CD14-positive monocyte (primary cell): Measurements from ENCODE around the gene MRPL51. TPM values are rescaled to one million over a fixed set of nuclear protein-coding genes. Genes with fewer than 3 reads are reported as not detected.

Source experiments
- DNase-seq, 3 donors: peaks; one replicate each; pipeline ENCODE4 v3.0.0-alpha.2; 2011 to 2022
- H2AFZ ChIP-seq: 2 replicates; pipeline ENCODE4 v1.6.0; 2012; ENCODE audit warnings: mild to moderate bottlenecking, low read depth, low read length, inconsistent platforms; ENCODE audit not compliant: insufficient read depth, poor library complexity, severe bottlenecking
- H3K27ac ChIP-seq, 2 donors: 1 replicate in 1 of 2; 2 replicates in 1 of 2; pipeline ENCODE4 v1.5.1; 2012 to 2013; ENCODE audit warnings: low read length in 2 of 2, control low read depth in 1 of 2, inconsistent platforms in 1 of 2, low read depth in 1 of 2, mild to moderate bottlenecking in 1 of 2
- H3K27me3 ChIP-seq, 2 donors: one replicate each; pipeline versions ENCODE4 v1.6.0 to v1.6.1; 2011 to 2013; ENCODE audit warnings: low read length in 2 of 2; ENCODE audit not compliant: control insufficient read depth in 2 of 2, insufficient read depth in 2 of 2
- H3K36me3 ChIP-seq, 2 donors: replicated peaks in 1 of 2; 1 replicate in 1 of 2; 2 replicates in 1 of 2; pipeline versions ENCODE4 v1.5.1 to v1.6.1; 2012 to 2013; ENCODE audit warnings: low read length in 2 of 2, control low read depth in 1 of 2, inconsistent platforms in 1 of 2, mild to moderate bottlenecking in 1 of 2; ENCODE audit not compliant: insufficient read depth in 2 of 2, control insufficient read depth in 1 of 2
- H3K4me1 ChIP-seq, 2 donors: 1 replicate in 1 of 2; 2 replicates in 1 of 2; pipeline versions ENCODE4 v1.5.1 to v1.6.1; 2012 to 2013; ENCODE audit warnings: low read length in 2 of 2, control low read depth in 1 of 2, inconsistent platforms in 1 of 2, mild to moderate bottlenecking in 1 of 2, moderate library complexity in 1 of 2; ENCODE audit not compliant: insufficient read depth in 2 of 2, control insufficient read depth in 1 of 2
- H3K4me2 ChIP-seq: replicated peaks from 2 replicates; pipeline ENCODE3; 2012; ENCODE audit warnings: low read length, moderate library complexity, mild to moderate bottlenecking; ENCODE audit not compliant: poor library complexity, severe bottlenecking; ENCODE audit errors: extremely low read depth
- H3K4me3 ChIP-seq, 3 experiments: fragments of 200-600 bp in 1 of 3; sonication (generic) in 1 of 3; replicated peaks in 1 of 3; 1 replicate in 2 of 3; 2 replicates in 1 of 3; pipeline ENCODE4 v1.5.1; 2011 to 2013; ENCODE audit warnings: low read length in 3 of 3, mild to moderate bottlenecking in 3 of 3, control low read depth in 2 of 3, low read depth in 2 of 3, inconsistent platforms in 1 of 3, moderate library complexity in 1 of 3
- H3K79me2 ChIP-seq: 2 replicates; pipeline ENCODE4 v1.6.0; 2012; ENCODE audit warnings: mild to moderate bottlenecking, control low read depth, inconsistent platforms, low read length, moderate library complexity; ENCODE audit not compliant: insufficient read depth
- H3K9ac ChIP-seq: 2 replicates; pipeline ENCODE4 v1.6.0; 2017; ENCODE audit warnings: low read length, mild to moderate bottlenecking; ENCODE audit not compliant: insufficient read depth, poor library complexity, severe bottlenecking
- H3K9me3 ChIP-seq, 2 donors: replicated peaks in 1 of 2; 1 replicate in 1 of 2; 2 replicates in 1 of 2; pipeline versions ENCODE4 v1.5.1 to v1.6.1; 2012 to 2013; ENCODE audit warnings: low read length in 2 of 2, control low read depth in 1 of 2; ENCODE audit not compliant: control insufficient read depth in 1 of 2, insufficient read depth in 1 of 2
- H4K20me1 ChIP-seq: 2 replicates; pipeline ENCODE4 v1.6.0; 2012; ENCODE audit warnings: mild to moderate bottlenecking, low read length, control low read depth, moderate library complexity; ENCODE audit not compliant: insufficient read depth
- H3K27ac Mint-ChIP-seq, 7 donors: one replicate each; pipeline ENCODE4 v1.8.0; 2020; ENCODE audit warnings: mild to moderate bottlenecking in 7 of 7, mixed read lengths in 7 of 7, moderate library complexity in 6 of 7, inconsistent platforms in 2 of 7
- H3K27me3 Mint-ChIP-seq, 3 donors: one replicate each; pipeline ENCODE4 v1.8.0; 2021 to 2022; ENCODE audit warnings: low read depth in 3 of 3, mild to moderate bottlenecking in 3 of 3, mixed read lengths in 3 of 3, moderate library complexity in 3 of 3, inconsistent platforms in 1 of 3
- H3K36me3 Mint-ChIP-seq, 2 donors: one replicate each; pipeline ENCODE4 v1.8.0; 2020; ENCODE audit warnings: mixed read lengths in 2 of 2, inconsistent platforms in 1 of 2, mild to moderate bottlenecking in 1 of 2
- H3K4me1 Mint-ChIP-seq: one replicate; pipeline ENCODE4 v1.8.0; 2020; ENCODE audit warnings: mild to moderate bottlenecking, mixed read lengths
- H3K4me3 Mint-ChIP-seq, 2 donors: one replicate each; pipeline ENCODE4 v1.8.0; 2020; ENCODE audit warnings: mild to moderate bottlenecking in 2 of 2, mixed read lengths in 2 of 2, moderate library complexity in 1 of 2
- H3K9me3 Mint-ChIP-seq, 7 donors: one replicate each; pipeline ENCODE4 v1.8.0; 2020 to 2022; ENCODE audit warnings: mixed read lengths in 7 of 7, mild to moderate bottlenecking in 6 of 7, moderate library complexity in 6 of 7, inconsistent platforms in 2 of 7
- WGBS: methylation state at CpG from one replicate; pipeline ENCODE4 v1.1.5; 2013; ENCODE audit warnings: missing lambda C conversion rate; ENCODE audit not compliant: insufficient coverage; 5-methylcytosine and 5-hydroxymethylcytosine counted together
- intact Hi-C, 2 donors: fragments of 100-400 bp; cut with micrococcal nuclease; formaldehyde crosslinking; loops; one replicate each; pipeline versions ENCODE4 v1.15.0 to v1.15.1; 2023
- polyA plus RNA-seq, 3 donors: library from polyadenylated mRNA; depleted of rRNA in 1 of 3; unstranded in 2 of 3; stranded (reverse) in 1 of 3; fragments of 300-500 nt in 2 of 3; fragments of >200 nt in 1 of 3; fragmentation: Illumina TruSeq in 2 of 3; gene quantifications; 1 replicate in 2 of 3; 2 replicates in 1 of 3; pipeline ENCODE4 v1.2.3, GENCODE V29; 2012 to 2021
- TF ChIP-seq, protein P1 (sequence below): fragments of 200-600 bp; IDR thresholded peaks from one replicate; pipeline ENCODE4 v1.8.0; 2022; ENCODE audit warnings: antibody characterized with exemption, mild to moderate bottlenecking

Gene MRPL51
- polyA plus RNA-seq, 3 donors, result 22.0 to 238 (median 189) TPM

DNA sequence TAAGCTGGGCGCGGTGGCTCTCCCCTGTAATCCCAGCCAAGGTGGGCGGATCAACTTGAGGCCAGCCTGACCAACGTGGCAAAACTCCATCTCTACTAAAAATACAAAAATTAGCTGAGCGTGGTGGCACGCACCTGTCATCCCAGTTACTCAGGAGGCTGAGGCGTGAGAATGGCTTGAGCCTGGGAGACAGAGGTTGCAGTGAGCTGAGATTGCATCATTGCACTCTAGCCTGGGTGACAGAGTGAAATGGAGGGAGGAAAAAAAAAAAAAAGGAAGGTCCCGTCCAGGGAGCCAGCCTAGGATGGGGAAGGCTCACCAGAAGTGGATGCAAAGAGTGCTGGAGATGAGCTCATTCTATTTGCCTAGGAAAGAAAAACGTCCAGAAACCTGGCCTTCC, 50.2 kb downstream of the MRPL51 start:
- no peak overlapping the region for H3K4me3 Mint-ChIP-seq
- Histone ChIP-seq H3K4me2 (no peak overlapping the region), H3K27ac (no peak overlapping the region), H3K36me3 (peaks cover 2 to 21% of the 10 kb centered on the region in 2 donors), H4K20me1 (no peaks in the 10 kb centered on the region), H3K79me2 (no peaks in the 10 kb centered on the region), H2AFZ (no peak overlapping the region), H3K4me1 (peaks cover 0 to 9% of the 10 kb centered on the region in 2 donors), H3K9me3 (no peaks in the 10 kb centered on the region), H3K4me3 (no peak overlapping the region), H3K9ac (no peak overlapping the region), H3K27me3 (no peaks in the 10 kb centered on the region)
- intact Hi-C loops, result no loop called here
- peaks cover 0 to 9% (median 7%) of the 10 kb centered on the region in 3 donors for H3K27me3 Mint-ChIP-seq
- peaks cover 11% of the 10 kb centered on the region for H3K4me1 Mint-ChIP-seq
- 67% methylated on average over 9 of the region's 9 CpGs for WGBS
- DNase-seq, result no peak
- H3K36me3 Mint-ChIP-seq, result peaks cover 17 to 23% of the 10 kb centered on the region in 2 donors
- peak overlapping the region in 1 of 7 donors; percentile 72 for H3K27ac Mint-ChIP-seq
- TF ChIP-seq, protein P1, sequence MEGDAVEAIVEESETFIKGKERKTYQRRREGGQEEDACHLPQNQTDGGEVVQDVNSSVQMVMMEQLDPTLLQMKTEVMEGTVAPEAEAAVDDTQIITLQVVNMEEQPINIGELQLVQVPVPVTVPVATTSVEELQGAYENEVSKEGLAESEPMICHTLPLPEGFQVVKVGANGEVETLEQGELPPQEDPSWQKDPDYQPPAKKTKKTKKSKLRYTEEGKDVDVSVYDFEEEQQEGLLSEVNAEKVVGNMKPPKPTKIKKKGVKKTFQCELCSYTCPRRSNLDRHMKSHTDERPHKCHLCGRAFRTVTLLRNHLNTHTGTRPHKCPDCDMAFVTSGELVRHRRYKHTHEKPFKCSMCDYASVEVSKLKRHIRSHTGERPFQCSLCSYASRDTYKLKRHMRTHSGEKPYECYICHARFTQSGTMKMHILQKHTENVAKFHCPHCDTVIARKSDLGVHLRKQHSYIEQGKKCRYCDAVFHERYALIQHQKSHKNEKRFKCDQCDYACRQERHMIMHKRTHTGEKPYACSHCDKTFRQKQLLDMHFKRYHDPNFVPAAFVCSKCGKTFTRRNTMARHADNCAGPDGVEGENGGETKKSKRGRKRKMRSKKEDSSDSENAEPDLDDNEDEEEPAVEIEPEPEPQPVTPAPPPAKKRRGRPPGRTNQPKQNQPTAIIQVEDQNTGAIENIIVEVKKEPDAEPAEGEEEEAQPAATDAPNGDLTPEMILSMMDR, result no peak
- H3K9me3 Mint-ChIP-seq, result peaks cover 0 to 4% (median 0%) of the 10 kb centered on the region in 7 donors

Other genes with a start within 250 kb of the MRPL51 start
- under 1 TPM in 1 of 3 donors, not detected in 2; 0.05 TPM for gene PLEKHG6, start 182.6 kb downstream of the MRPL51 start, polyA plus RNA-seq
- gene TNFRSF1A, start 151.2 kb downstream of the MRPL51 start, polyA plus RNA-seq, result 100 to 1,000 TPM; 108 to 157 (median 152) TPM
- gene SCNN1A, start 117.7 kb downstream of the MRPL51 start, polyA plus RNA-seq, result under 1 TPM; 0.11 to 0.68 (median 0.63) TPM
- 100 to 1,000 TPM in 1 of 3 donors, 10 to 100 TPM in 2; 56.4 to 108 (median 60.6) TPM for gene LTBR, start 109.1 kb downstream of the MRPL51 start, polyA plus RNA-seq
- 1 to 10 TPM in 1 of 3 donors, under 1 TPM in 2; 0.08 to 1.2 (median 0.88) TPM for gene CD27, start 48.3 kb downstream of the MRPL51 start, polyA plus RNA-seq
- gene TAPBPL, start 41.2 kb downstream of the MRPL51 start, polyA plus RNA-seq, result 100 to 1,000 TPM in 1 of 3 donors, 10 to 100 TPM in 2; 89.3 to 145 (median 91.8) TPM
- 10 to 100 TPM in 1 of 3 donors, under 1 TPM in 2; 0.84 to 24.6 (median 0.85) TPM for gene VAMP1, start 22.6 kb downstream of the MRPL51 start, polyA plus RNA-seq
- gene NCAPD2, start 840 bp upstream of the MRPL51 start, polyA plus RNA-seq, result 10 to 100 TPM in 1 of 3 donors, 1 to 10 TPM in 2; 6.2 to 15.0 (median 8.3) TPM
- gene GAPDH, start 41.3 kb upstream of the MRPL51 start, polyA plus RNA-seq, result 1,000 to 10,000 TPM; 2,879 to 3,427 (median 3,223) TPM
- 100 to 1,000 TPM in 1 of 3 donors, 10 to 100 TPM in 2; 10.7 to 178 (median 11.1) TPM for gene IFFO1, start 62.8 kb upstream of the MRPL51 start, polyA plus RNA-seq
- 10 to 100 TPM in 1 of 3 donors, 1 to 10 TPM in 2; 3.9 to 54.5 (median 5.7) TPM for gene NOP2, start 75.0 kb upstream of the MRPL51 start, polyA plus RNA-seq
- gene CHD4, start 114.1 kb upstream of the MRPL51 start, polyA plus RNA-seq, result 10 to 100 TPM in 2 of 3 donors, 1 to 10 TPM in 1; 9.9 to 74.2 (median 16.2) TPM
- under 1 TPM; 0.11 to 0.18 (median 0.14) TPM for gene LPAR5, start 142.7 kb upstream of the MRPL51 start, polyA plus RNA-seq
- 10 to 100 TPM; 10.2 to 28.3 (median 10.3) TPM for gene ACRBP, start 154.2 kb upstream of the MRPL51 start, polyA plus RNA-seq
- 10 to 100 TPM; 62.2 to 67.1 (median 64.0) TPM for gene ING4, start 169.9 kb upstream of the MRPL51 start, polyA plus RNA-seq
- gene ZNF384, start 196.1 kb upstream of the MRPL51 start, polyA plus RNA-seq, result 10 to 100 TPM in 2 of 3 donors, 1 to 10 TPM in 1; 9.6 to 87.0 (median 10.9) TPM
- gene PIANP, start 207.6 kb upstream of the MRPL51 start, polyA plus RNA-seq, result not detected
- gene COPS7A, start 230.8 kb upstream of the MRPL51 start, polyA plus RNA-seq, result 10 to 100 TPM; 70.1 to 77.1 (median 72.3) TPM